ENCODE results near the gene PLXNB1.
A peak's percentile ranks its signal among the peaks of the same experiment; 100 is the strongest.

PLXNB1 gene

DNA sequence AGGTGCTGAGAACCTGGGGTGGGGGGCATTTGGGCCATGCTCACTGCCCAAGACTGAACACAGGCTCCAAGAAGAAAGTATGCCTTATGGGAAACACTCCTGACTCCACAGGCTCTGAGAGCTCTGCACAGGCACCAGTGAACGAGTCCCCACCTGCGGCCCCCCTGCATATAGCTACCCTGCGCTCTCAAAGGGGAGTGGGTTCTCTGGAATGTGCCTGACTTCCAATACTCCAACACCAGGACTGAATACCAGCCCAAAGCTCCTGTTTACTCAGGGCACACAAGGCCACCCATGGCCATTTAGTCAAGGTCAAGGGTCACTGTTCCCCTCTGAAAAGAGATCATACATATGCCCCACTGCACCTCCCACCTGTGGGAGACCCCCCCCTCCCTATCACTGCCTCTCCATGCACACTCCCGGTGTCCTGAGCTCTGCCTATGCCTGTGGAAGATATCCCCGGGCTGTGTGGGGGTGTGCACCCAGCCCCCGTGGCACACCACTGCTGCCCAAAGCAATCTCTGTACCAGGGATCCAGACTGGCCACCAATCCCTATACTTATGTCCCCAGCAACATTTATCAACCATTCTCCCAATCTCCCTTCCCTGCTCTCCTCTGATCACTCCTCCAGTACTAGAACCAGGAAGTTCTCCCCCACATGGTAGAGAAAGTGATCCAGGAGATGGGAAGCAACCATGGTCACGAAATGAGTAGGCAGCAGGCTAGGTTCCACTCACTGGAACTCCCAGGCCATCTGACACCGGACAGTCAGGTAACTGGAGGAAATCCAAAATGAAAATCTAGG, 1.5 kb upstream of the PLXNB1 start:
- DNase-seq, result no peak

DNA sequence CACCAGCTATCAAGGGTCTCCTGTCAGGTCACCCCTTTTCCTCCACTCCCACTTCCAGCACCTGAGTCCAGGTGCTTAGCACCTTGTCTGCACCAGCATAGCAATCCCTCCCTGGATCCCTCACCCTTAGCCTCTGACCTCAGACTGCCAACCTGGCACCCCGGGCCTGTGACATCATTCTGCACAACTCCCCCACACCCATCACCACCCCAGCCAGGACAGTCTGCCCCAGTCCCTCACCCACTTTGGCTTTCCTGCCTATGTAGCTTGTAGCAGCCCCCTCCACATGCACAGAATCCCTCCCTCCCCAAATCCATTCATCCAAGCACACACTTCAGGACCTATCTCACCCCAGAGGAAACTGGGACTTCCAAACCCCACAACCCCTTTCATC, 819 bp upstream of the PLXNB1 start:
- DNase-seq, result no peak

DNA sequence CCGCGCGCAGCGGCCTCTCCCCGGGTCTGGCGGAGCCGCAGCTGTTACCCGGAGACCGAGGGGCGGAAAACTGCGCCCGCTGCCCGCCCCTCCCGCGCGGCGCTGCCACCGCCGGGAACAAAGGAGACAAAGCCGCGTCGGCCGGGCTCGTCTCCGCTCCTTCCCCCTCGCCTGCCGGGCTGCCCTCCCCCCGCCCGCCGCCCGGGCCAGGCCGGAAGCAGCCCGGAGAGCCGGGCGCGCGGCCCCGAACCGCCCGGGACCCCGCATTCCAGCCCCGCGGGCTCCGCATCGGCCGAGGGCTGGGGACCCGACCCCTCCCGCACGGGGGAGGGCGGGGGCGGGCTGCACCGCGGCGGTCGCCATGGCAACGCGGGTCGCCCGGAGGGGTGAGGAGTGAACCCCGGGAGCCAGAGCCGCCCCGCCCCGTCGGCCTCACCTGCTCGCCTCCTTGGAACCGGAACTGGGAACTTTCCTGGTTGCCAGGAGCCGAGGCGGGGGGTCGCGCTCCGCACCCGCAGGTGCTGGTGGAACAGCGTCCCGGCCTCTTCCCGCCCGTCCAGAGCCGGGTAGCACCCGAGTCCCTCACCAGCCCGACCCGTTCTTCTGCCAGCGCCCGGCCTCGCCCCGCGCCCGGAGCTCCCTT, 448 bp downstream of the PLXNB1 start:
- peak; percentile 72 for DNase-seq

DNA sequence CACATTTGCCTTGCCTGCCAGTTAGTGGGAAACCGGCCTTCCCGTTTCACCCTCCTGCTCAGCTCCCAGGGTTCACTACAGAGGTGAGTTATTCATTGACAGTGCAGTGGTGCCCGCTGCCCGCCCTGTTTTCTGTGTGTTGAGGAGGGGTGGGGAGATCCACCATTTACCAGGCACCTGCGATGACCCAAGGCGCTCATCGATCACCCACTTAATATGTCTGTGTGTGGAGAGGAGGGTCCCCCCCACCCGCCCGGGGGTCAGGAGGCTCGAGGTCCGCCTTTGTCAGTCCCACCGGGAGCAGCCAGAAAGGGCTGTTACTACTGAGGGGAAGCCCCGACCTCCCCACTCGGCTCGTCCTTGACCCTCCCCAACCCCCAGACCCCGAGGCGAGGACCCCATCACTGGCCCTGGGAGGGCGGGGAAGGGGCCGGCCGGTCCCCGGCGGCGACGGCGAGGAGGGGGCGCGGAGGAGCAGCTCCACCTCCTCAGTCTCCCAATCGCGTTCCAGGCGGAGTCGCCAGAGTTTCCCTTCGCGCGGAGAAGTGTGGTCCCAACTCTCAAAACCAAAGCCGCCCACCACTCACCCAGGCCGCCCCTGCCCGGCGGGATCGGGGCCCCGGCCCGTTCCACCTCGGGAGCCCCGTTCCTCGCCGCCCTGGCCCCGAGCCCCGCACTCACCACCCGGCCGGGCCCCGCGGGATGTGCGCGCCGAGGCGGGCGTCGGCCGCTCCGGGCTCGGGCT, 1.1 kb downstream of the PLXNB1 start:
- no peak for DNase-seq

DNA sequence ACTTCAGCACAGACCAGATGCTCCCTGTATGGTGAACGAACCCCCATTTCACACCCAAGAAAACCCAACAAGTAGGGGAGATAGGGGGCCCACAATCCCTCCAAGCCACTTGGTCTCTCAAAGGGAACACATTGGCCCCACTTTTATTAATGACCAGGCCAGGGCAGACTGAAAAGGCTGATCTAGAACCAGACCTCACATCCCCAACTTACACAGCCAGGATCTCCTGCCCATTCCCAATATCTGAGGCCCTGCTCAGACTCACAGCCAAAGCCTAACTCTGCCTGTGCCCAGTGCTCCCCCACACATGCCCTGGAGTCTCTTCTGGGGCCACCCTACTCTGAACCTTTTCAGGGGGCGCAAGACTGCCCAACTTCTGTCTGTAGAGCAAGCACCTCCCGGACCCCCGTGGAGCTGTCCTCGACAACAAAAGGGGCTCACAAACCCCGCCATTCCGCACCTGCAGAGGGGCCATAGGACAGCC, 1.8 kb downstream of the PLXNB1 start:
- DNase-seq, result no peak

DNA sequence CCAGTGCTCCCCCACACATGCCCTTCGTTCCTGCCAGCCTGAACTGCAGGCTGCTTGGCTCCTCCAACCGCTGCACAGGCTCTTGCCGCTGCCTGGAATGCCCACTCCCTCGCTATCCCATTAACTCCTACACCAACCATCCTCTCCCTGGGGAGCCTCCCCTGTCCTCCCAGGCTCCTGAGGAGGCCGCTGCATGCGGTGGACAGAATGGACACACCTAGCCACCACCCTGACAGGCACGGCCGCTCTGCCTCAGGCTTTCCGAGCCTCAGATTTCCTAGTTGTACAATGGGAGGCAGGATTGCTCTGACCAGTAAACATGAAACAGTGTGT, 2.3 kb downstream of the PLXNB1 start:
- no peak for DNase-seq

DNA sequence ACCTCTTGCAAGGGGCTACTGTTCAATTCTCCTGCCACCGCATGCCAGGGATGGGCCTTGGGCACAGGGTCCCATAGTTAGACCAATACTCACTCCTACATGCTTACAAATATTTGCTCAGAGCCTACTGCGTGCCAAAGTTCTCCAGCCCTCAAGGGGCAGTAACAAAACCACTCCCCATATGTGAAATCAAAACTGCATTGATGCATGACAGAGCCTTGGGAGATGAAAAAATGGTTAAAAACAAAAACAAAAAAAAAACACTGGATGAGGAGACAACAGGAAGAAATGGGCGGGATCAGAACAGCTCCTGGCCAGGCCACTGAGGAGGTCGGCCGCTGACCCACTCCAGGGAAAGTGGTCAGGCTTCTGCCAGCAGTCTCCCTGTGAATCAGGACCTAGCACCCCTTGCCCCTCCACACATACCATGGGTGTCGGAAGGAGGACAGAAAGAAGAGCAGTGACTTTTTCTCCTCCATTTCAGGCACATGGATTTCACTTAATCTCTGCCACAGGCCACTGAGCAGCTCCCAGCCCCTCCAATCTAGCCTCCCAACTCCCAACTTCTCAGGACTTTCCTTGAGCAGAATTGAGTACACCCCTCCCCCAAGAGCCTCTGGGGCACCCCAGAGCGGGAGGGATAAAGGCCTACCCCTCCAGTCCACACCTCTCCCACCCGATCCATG, 2.8 kb downstream of the PLXNB1 start:
- no peak for DNase-seq

DNA sequence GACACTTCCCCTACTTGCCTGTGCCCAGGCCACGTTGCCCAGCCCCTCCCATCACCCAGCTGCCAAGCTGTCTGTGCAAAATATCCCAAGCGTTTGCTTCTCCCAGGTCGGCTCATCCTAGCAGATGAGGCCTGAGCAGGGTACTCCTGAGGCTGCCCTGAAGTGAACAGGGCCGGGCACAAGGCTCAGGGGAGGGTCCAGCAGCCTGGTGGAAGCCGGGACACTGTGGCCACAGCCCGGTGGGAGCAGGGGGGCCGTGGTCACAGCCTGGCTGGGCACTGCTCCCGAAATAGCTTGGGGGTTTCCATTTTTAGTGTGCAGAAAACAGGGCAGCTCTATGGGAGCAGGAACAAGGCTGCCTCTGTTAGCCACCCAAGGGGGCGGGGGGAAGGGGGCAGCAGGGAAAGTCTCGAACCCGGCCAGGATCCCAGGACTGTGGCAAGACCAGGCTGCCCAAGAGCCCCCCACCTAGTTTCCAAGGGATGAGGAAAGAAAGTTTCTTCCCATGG, 3.4 kb downstream of the PLXNB1 start:
- no peak for DNase-seq

DNA sequence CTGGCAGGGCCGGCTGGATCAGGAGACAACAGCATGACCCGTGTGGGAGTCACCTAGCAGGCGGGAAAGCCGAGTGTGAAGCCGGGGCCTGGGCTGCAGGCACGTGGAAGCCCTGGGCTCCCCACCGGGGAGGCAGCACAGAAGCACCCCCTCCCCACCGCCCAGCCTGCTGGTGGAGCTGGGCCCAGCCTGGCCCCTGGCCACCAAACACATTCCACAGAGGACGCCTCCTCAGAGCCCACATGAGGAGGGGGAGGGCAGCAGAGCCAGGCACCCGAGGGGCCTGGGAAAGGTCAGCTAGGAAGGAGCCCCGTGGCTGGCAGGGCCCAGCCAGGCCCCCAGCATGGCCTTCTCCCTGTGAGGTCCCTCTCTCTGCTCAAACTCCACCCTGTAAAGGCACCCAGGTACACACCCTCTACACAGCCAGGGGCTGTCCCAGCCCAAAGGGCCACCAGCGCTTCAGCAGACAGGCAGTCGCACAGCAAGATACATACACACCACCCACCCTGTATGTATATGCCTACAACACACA, 4.5 kb downstream of the PLXNB1 start:
- no peak for DNase-seq

- DNase-seq, result no peak
Observed at GRCh38 chr3:48423883-48424695, 5.8 kb downstream of the PLXNB1 start.

DNA sequence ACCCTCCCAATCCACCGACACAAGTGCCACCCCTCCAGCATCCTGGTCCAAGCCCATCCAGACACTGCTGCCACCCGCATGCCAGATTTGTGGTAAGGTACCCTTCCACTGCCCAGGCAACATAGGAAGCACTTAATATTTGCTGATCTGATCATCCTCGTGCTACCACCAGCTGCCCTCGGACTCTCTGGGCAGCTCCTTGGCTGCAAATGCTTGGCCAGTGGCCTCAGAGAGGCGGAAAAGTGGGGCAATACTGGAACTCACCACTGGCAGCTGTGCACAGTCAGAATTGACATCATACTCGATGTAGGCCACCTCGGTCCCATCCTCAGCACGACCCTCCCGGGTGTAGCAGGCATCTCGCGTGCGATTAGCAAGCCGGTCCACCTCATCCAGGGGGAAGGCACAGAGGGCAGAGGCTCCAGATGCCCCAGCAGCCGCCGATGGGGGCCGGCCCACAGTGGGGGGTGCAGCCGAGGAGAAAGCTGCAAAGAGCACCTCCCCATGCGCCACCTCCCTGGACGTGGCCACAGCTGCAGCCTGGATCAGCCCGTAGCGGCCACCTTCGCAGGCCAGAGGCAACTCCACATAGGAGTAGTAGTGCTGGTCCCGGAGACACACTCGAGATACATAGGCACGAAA, 6.5 kb downstream of the PLXNB1 start:
- DNase-seq, result no peak

GRCh38 chr3:48422681-48423080, 7.2 kb downstream of the PLXNB1 start:
- no peak for DNase-seq

- no peak for DNase-seq
Observed at GRCh38 chr3:48422272-48422671, 7.6 kb downstream of the PLXNB1 start.

GRCh38 chr3:48420561-48420960, 9.3 kb downstream of the PLXNB1 start:
- DNase-seq, result no peak

- no peak for DNase-seq
Observed at GRCh38 chr3:48419597-48419996, 10.3 kb downstream of the PLXNB1 start.

GRCh38 chr3:48419149-48419548, 10.7 kb downstream of the PLXNB1 start:
- no peak for DNase-seq

GRCh38 chr3:48418651-48419050, 11.2 kb downstream of the PLXNB1 start:
- no peak for DNase-seq

- DNase-seq, result no peak
Observed at GRCh38 chr3:48418140-48418539, 11.7 kb downstream of the PLXNB1 start.

DNA sequence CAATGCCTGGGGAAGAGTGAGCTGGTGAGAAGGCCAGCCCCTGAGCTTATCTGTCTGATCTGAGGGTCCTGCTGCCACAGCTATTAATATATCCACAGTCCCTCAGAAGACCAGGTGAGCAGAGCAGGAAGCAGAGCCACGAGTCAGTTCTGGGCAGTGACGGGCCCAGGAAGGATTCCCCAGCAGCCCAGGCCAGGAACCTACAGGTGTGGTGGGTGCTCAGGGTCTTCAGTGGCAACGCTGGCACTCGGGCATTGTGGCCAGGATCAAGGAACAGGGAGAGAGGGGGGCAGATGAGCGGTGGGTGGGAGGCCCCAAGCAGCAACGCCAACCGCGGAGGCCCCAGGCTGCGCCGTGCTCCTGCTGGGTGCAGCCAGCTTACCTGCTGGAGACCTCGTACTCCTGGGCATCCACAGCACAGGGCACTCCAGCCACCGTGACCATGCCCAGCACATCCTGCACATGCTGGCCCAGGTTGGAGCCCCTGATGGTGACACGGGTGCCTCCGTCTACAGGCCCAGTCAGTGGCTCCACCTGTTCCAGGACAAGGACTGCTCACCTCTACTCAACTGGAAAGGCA, 12.3 kb downstream of the PLXNB1 start:
- DNase-seq, result no peak

- no peak for DNase-seq
Observed at GRCh38 chr3:48416546-48416945, 13.3 kb downstream of the PLXNB1 start.

DNA sequence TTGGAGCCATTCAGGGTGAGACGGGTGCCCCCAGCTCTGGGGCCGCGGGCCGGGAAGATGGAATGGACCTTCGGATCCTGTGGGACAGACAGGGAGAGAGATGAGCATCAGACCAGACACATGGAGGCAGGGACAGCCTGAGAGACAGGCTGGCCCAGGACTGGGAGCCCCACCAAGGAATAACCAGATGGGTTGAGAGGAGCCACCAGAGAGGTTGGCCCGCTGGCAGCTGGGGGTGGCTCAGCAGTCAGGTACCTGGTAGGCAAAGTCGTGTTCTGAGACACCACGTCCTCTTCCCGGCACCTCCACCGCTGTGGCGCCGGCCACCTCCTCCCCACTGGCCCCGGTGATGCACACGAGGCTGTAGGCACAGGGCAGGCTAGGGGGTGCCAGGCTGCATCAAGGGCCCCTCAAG, 13.8 kb downstream of the PLXNB1 start:
- DNase-seq, result no peak

All from CD4-positive, alpha-beta T cell treated with Interleukin-21 for 1 hour (primary cell).